Upper lobe of left lung (tissue), 4 donors: Measurements from ENCODE around the gene CHRNB1.

Source experiments
- CTCF ChIP-seq, 6 experiments: fragments of 450-650 bp in 4 of 6; fragments of 200-600 bp in 2 of 6; sonication (generic) in 2 of 6; IDR thresholded peaks; one replicate each; pipeline ENCODE4 v1.5.1; 2016 to 2019; ENCODE audit warnings: antibody characterized with exemption in 6 of 6
- EP300 ChIP-seq, 4 donors: sonication (generic); formaldehyde crosslinking; IDR thresholded peaks; one replicate each; pipeline ENCODE4 v1.5.1; 2017; ENCODE audit warnings: antibody characterized with exemption in 4 of 4, control low read depth in 2 of 4
- POLR2A ChIP-seq, 4 donors: fragments of 450-650 bp; IDR thresholded peaks; one replicate each; pipeline ENCODE4 v1.5.1; 2016 to 2017; ENCODE audit warnings: antibody characterized with exemption in 4 of 4, mild to moderate bottlenecking in 2 of 4
- POLR2AphosphoS5 ChIP-seq, 2 donors: sonication (generic); formaldehyde crosslinking; IDR thresholded peaks; one replicate each; pipeline ENCODE4 v1.5.1; 2017; ENCODE audit warnings: antibody characterized with exemption in 2 of 2

- TF ChIP-seq EP300 (IDR thresholded peaks at IDR 0.05) (no peak), CTCF (IDR thresholded peaks at IDR 0.05) (no peak), POLR2A (IDR thresholded peaks at IDR 0.05) (no peak), POLR2AphosphoS5 (IDR thresholded peaks at IDR 0.05) (no peak)
Measured at GRCh38 chr17:7495906-7496434, 51.1 kb downstream of the CHRNB1 start.
